Right atrium auricular region (tissue), 2 donors: ENCODE results near the gene SLC25A34. TPM values are rescaled to one million over a fixed set of nuclear protein-coding genes. Genes with fewer than 3 reads are reported as not detected.

ENCODE experiments used
- DNase-seq: peaks from one replicate; pipeline ENCODE4 v3.0.0-alpha.2; 2019; ENCODE audit warnings: low spot score
- H3K27ac ChIP-seq, 2 donors: fragments of 200-600 bp; sonication (generic); 1 replicate in 1 of 2; 2 replicates in 1 of 2; pipeline ENCODE4 v1.5.1; 2016 to 2019
- H3K27me3 ChIP-seq, 2 donors: fragments of 200-600 bp; sonication (generic); one replicate each; pipeline versions ENCODE4 v1.5.1 to v1.6.0; 2017 to 2019
- H3K36me3 ChIP-seq: fragments of 200-600 bp; sonication (generic); one replicate; pipeline ENCODE4 v1.5.1; 2016
- H3K4me1 ChIP-seq, 2 donors: fragments of 200-600 bp; sonication (generic); one replicate each; pipeline versions ENCODE4 v1.5.1 to v1.6.0; 2017 to 2019
- H3K4me3 ChIP-seq, 2 donors: fragments of 200-600 bp; sonication (generic); 1 replicate in 1 of 2; 2 replicates in 1 of 2; pipeline ENCODE4 v1.5.1; 2017 to 2019; ENCODE audit warnings: mild to moderate bottlenecking in 1 of 2, moderate library complexity in 1 of 2
- H3K9me3 ChIP-seq, 2 donors: fragments of 200-600 bp; sonication (generic); one replicate each; pipeline ENCODE4 v1.5.1; 2019
- CTCF ChIP-seq, 2 donors: fragments of 200-600 bp; sonication (generic); IDR thresholded peaks; one replicate each; pipeline ENCODE4 v1.5.1; 2019; ENCODE audit warnings: antibody characterized with exemption in 2 of 2
- total RNA-seq, 2 donors: library from RNA; depleted of rRNA; stranded (reverse); fragments of >200 nt; gene quantifications; one replicate each; pipeline ENCODE4 v1.1.0, GENCODE V29; 2016

Gene SLC25A34
- total RNA-seq, result 10 to 100 TPM in 1 of 2 donors, 1 to 10 TPM in 1; 4.2 to 16.1 TPM

DNA sequence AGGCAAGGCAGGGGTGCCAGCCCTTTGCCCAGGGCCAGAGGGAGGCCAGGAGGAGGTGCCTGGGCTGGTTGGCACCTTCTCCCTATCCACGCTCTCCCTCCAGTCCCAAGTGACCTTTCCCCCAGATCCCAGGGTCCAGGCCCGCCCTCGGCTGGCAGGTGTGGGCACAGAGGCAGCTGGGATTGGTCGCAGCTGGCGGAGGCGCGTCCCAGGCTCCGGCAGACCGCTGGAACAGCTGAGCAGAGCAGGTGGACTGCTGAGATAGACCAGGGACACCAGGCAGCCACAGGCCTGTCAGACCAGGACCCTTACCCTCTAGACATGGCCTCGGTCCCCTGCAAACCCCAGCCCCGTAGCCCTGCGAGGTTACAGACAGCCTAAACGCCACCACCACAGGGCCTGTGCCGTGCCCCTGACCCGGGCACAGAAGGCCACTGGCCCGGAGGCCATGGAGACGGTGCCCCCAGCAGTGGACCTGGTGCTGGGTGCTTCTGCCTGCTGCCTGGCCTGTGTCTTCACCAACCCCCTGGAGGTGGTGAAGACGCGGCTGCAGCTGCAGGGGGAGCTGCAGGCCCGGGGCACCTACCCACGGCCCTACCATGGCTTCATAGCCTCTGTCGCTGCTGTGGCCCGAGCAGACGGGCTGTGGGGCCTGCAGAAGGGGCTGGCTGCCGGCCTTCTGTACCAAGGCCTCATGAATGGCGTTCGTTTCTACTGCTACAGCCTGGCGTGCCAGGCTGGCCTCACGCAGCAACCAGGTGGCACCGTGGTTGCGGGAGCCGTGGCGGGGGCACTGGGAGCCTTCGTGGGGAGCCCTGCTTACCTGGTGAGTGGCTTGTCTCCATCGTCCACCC, at the start of gene SLC25A34:
Gene SLC25A34, plus strand, starts transcription at position 221 of the 854 bp plus-strand sequence. Its CDS starts 228 bp downstream, at position 449.
- Histone ChIP-seq H3K4me1 (peaks cover 0 to 38% of the 10 kb centered on the region in 2 donors), H3K9me3 (no peaks in the 10 kb centered on the region), H3K4me3 (peak within 1 kb of the TSS; percentile 13 to 26), H3K27me3 (no peaks in the 10 kb centered on the region), H3K27ac (peak within 1 kb of the TSS; percentile 79 to 94), H3K36me3 (peaks cover 39% of the 10 kb centered on the region)
- no peak for TF ChIP-seq CTCF (IDR thresholded peaks at IDR 0.05)
- no peak for DNase-seq

- no peak for DNase-seq
- Histone ChIP-seq H3K36me3 (no peaks in the 10 kb centered on the region), H3K27ac (no peak overlapping the region), H3K4me3 (no peak overlapping the region), H3K4me1 (peaks cover 0 to 62% of the 10 kb centered on the region in 2 donors), H3K27me3 (no peaks in the 10 kb centered on the region), H3K9me3 (no peaks in the 10 kb centered on the region)
- TF ChIP-seq CTCF (IDR thresholded peaks at IDR 0.05), result no peak
Measured at GRCh38 chr1:15687446-15687845, 48.6 kb upstream of the SLC25A34 start.

- no peaks in the 10 kb centered on the region for H3K9me3 ChIP-seq
- TF ChIP-seq CTCF (IDR thresholded peaks at IDR 0.05), result no peak
- peak overlapping the region in 1 of 2 donors; percentile 63 for H3K27ac ChIP-seq
- DNase-seq, result no peak
- H3K4me1 ChIP-seq, result peaks cover 0 to 59% of the 10 kb centered on the region in 2 donors
- no peaks in the 10 kb centered on the region for H3K36me3 ChIP-seq
- no peaks in the 10 kb centered on the region for H3K27me3 ChIP-seq
- no peak overlapping the region for H3K4me3 ChIP-seq
Measured at GRCh38 chr1:15690317-15690716, 45.7 kb upstream of the SLC25A34 start.

DNA sequence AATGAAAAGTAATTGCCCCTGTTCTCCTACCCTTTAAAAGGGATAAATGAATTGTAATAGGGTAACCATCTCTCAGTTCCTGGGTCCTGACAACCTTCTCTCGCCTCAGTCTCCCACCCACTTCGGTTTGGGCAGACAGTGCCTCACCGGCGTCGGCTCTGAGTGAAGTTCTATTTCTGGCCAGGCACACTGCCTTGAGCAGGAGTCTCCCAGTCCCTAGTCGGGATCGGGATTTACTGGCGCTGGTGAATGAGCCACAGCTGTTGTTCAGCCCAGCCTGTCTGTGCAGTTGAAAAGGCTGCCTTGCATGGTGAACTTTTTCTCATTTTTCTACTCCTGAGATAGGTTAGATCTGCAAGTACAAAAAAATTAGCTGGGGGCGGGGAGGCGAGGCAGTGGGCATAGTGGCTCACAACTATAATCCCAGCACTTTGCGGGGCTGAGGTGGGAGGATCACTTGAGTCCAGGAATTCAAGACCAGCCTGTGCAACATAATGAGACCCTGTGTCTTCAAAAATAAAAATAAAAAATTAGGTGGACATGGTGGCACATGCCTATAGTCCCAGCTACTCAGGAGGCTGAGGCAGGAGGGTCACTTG, 44.5 kb upstream of the SLC25A34 start:
- H3K4me1 ChIP-seq, result peaks cover 0 to 53% of the 10 kb centered on the region in 2 donors
- H3K4me3 ChIP-seq, result no peak overlapping the region
- peaks cover 6% of the 10 kb centered on the region for H3K36me3 ChIP-seq
- no peak for DNase-seq
- H3K9me3 ChIP-seq, result no peaks in the 10 kb centered on the region
- H3K27me3 ChIP-seq, result no peaks in the 10 kb centered on the region
- peak overlapping the region; percentile 63 to 76 for H3K27ac ChIP-seq
- no peak for TF ChIP-seq CTCF (IDR thresholded peaks at IDR 0.05)

DNA sequence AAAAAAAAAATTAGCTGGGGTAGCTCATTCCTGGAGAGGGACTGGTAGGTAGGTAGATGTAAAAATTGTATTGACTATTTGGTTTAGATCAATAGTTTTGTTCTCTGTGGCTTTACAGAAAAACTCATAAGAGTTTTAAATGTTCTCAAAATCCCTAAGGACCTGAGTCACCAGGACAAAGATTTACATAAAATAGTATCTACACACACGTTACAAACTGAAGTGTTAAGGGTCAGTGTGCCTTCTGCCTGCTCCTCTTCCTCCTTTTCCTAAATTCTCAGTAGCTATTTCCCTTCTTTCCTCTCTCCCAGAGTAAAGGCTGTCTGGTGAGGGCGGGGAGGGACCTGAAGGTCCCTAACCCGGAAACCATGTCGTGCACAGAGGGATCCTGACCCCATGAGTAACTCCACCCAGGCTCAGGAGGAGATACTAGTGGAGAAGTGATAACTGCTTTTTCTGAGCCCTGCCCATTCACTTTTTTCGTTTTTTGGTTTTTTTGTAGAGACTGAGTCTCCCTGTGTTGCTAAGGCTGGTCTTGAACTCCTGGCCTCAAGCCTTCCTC, 43.9 kb upstream of the SLC25A34 start:
- H3K4me3 ChIP-seq, result no peak overlapping the region
- H3K4me1 ChIP-seq, result peaks cover 0 to 54% of the 10 kb centered on the region in 2 donors
- H3K36me3 ChIP-seq, result peaks cover 11% of the 10 kb centered on the region
- no peak for TF ChIP-seq CTCF (IDR thresholded peaks at IDR 0.05)
- H3K27me3 ChIP-seq, result no peaks in the 10 kb centered on the region
- H3K27ac ChIP-seq, result peak overlapping the region; percentile 63 to 76
- no peaks in the 10 kb centered on the region for H3K9me3 ChIP-seq
- no peak for DNase-seq
